Mesenchymal stem cell (in vitro differentiated cells and primary cell): ENCODE data around the gene CMSS1.

Experiments
- DNase-seq: peaks from one replicate; pipeline ENCODE4 v3.0.0-alpha.2; 2013
- H2AFZ ChIP-seq: one replicate; pipeline ENCODE4 v1.6.1; 2013; ENCODE audit warnings: low read depth, mild to moderate bottlenecking, control low read depth, inconsistent platforms, low read length, moderate library complexity
- H2AK5ac ChIP-seq: 2 replicates; pipeline ENCODE4 v1.6.1; 2013; ENCODE audit warnings: low read length, moderate library complexity, mild to moderate bottlenecking, inconsistent platforms; ENCODE audit not compliant: severe bottlenecking
- H2BK120ac ChIP-seq: one replicate; pipeline ENCODE4 v1.6.1; 2013; ENCODE audit warnings: low read depth, mild to moderate bottlenecking, inconsistent platforms, low read length, moderate library complexity
- H2BK12ac ChIP-seq, 2 experiments: one replicate each; pipeline ENCODE4 v1.6.1; 2013; ENCODE audit warnings: inconsistent platforms in 2 of 2, low read length in 2 of 2, mild to moderate bottlenecking in 2 of 2, moderate library complexity in 2 of 2, control low read depth in 1 of 2
- H2BK15ac ChIP-seq: one replicate; pipeline ENCODE4 v1.6.1; 2013; ENCODE audit warnings: mild to moderate bottlenecking, low read depth, inconsistent platforms; ENCODE audit not compliant: poor library complexity, severe bottlenecking
- H2BK5ac ChIP-seq: 2 replicates; pipeline ENCODE4 v1.6.1; 2013; ENCODE audit warnings: low read depth, mild to moderate bottlenecking, low read length, control low read depth, inconsistent platforms; ENCODE audit not compliant: poor library complexity, severe bottlenecking
- H3K14ac ChIP-seq, 2 experiments: one replicate each; pipeline ENCODE4 v1.6.1; 2013; ENCODE audit warnings: inconsistent platforms in 2 of 2, low read length in 2 of 2, control low read depth in 1 of 2, mild to moderate bottlenecking in 1 of 2, moderate library complexity in 1 of 2
- H3K18ac ChIP-seq, 2 experiments: one replicate each; pipeline ENCODE4 v1.6.1; 2013; ENCODE audit warnings: inconsistent platforms in 2 of 2, low read length in 2 of 2, control low read depth in 1 of 2, low read depth in 1 of 2, mild to moderate bottlenecking in 1 of 2
- H3K23ac ChIP-seq, 2 experiments: one replicate each; pipeline ENCODE4 v1.6.1; 2013; ENCODE audit warnings: inconsistent platforms in 2 of 2, low read length in 2 of 2, mild to moderate bottlenecking in 2 of 2, moderate library complexity in 2 of 2, control low read depth in 1 of 2
- H3K27ac ChIP-seq: 2 replicates; pipeline ENCODE4 v1.5.1; 2013; ENCODE audit warnings: mild to moderate bottlenecking, moderate library complexity, low read length, control low read depth, inconsistent platforms; ENCODE audit not compliant: poor library complexity, severe bottlenecking
- H3K27me3 ChIP-seq, 2 experiments: 2 replicates each; pipeline versions ENCODE4 v1.6.1 to v1.7.0; 2013; ENCODE audit warnings: low read length in 2 of 2, mild to moderate bottlenecking in 2 of 2, moderate library complexity in 2 of 2, control low read depth in 1 of 2, inconsistent platforms in 1 of 2; ENCODE audit not compliant: control insufficient read depth in 1 of 2, insufficient read depth in 1 of 2
- H3K36me3 ChIP-seq, 2 experiments: 2 replicates each; pipeline versions ENCODE4 v1.6.1 to v1.7.0; 2013; ENCODE audit warnings: low read length in 2 of 2, control low read depth in 1 of 2, inconsistent platforms in 1 of 2, low read depth in 1 of 2, mild to moderate bottlenecking in 1 of 2; ENCODE audit not compliant: insufficient read depth in 2 of 2, control insufficient read depth in 1 of 2
- H3K4ac ChIP-seq, 2 experiments: one replicate each; pipeline ENCODE4 v1.6.1; 2013; ENCODE audit warnings: inconsistent platforms in 2 of 2, low read length in 2 of 2, mild to moderate bottlenecking in 2 of 2, moderate library complexity in 2 of 2, control low read depth in 1 of 2, low read depth in 1 of 2
- H3K4me1 ChIP-seq: 2 replicates; pipeline ENCODE4 v1.6.1; 2013; ENCODE audit warnings: low read depth, low read length, control low read depth; ENCODE audit not compliant: control insufficient read depth, insufficient read depth
- H3K4me2 ChIP-seq: 2 replicates; pipeline ENCODE4 v1.6.1; 2013; ENCODE audit warnings: low read length, mild to moderate bottlenecking, inconsistent platforms; ENCODE audit not compliant: poor library complexity, severe bottlenecking
- H3K4me3 ChIP-seq, 2 experiments: 2 replicates each; pipeline versions ENCODE4 v1.5.1 to v1.7.0; 2013; ENCODE audit warnings: low read length in 2 of 2, mild to moderate bottlenecking in 2 of 2, control low read depth in 1 of 2, low read depth in 1 of 2; ENCODE audit not compliant: insufficient read depth in 1 of 2
- H3K79me1 ChIP-seq: replicated peaks from 2 replicates; pipeline ENCODE4 v1.6.1; 2013; ENCODE audit warnings: mild to moderate bottlenecking, control low read depth, low read length, inconsistent platforms; ENCODE audit not compliant: poor library complexity, severe bottlenecking
- H3K9ac ChIP-seq: 2 replicates; pipeline ENCODE4 v1.7.0; 2013; ENCODE audit warnings: mild to moderate bottlenecking, low read length, moderate library complexity
- H3K9me3 ChIP-seq: 2 replicates; pipeline ENCODE4 v1.7.0; 2013; ENCODE audit warnings: mild to moderate bottlenecking, low read length; ENCODE audit not compliant: control insufficient read depth
- H4K8ac ChIP-seq: one replicate; pipeline ENCODE4 v1.6.1; 2013; ENCODE audit warnings: inconsistent platforms, mild to moderate bottlenecking, low read length, moderate library complexity
- H4K91ac ChIP-seq: one replicate; pipeline ENCODE4 v1.6.1; 2013; ENCODE audit warnings: mild to moderate bottlenecking, low read length, inconsistent platforms
- WGBS: methylation state at CpG from one replicate; pipeline ENCODE4 v1.1.7; 2013; ENCODE audit warnings: mixed read lengths; 5-methylcytosine and 5-hydroxymethylcytosine counted together

Gene CMSS1

GRCh38 chr3:100081986-100082692 is 264.5 kb downstream of the CMSS1 start:
- Histone ChIP-seq H2BK12ac (peak overlapping the region in 1 of 2 experiments; percentile 54), H3K36me3 (no peaks in the 10 kb centered on the region), H3K9me3 (no peaks in the 10 kb centered on the region), H2BK120ac (no peak overlapping the region), H3K4me3 (no peak overlapping the region), H2AFZ (no peak overlapping the region), H3K79me1 (peaks cover 1% of the 10 kb centered on the region), H3K27me3 (no peaks in the 10 kb centered on the region), H3K27ac (no peak overlapping the region), H2BK15ac (no peak overlapping the region), H3K14ac (no peak overlapping the region), H2BK5ac (no peak overlapping the region), H3K9ac (no peak overlapping the region), H3K18ac (peak overlapping the region in 1 of 2 experiments; percentile 76), H3K4me2 (no peak overlapping the region), H3K4me1 (peaks cover 1% of the 10 kb centered on the region), H3K23ac (no peak overlapping the region), H4K91ac (no peak overlapping the region), H2AK5ac (no peak overlapping the region), H4K8ac (no peak overlapping the region), H3K4ac (no peak overlapping the region)
- WGBS: 81% methylated on average over 1 of the region's 2 CpGs
- no peak for DNase-seq

GRCh38 chr3:100082714-100083113 is 265.1 kb downstream of the CMSS1 start:
- Histone ChIP-seq H2AFZ (no peak overlapping the region), H3K4me2 (no peak overlapping the region)

GRCh38 chr3:100083209-100083608 is 265.5 kb downstream of the CMSS1 start:
- Histone ChIP-seq H3K4me1 (no peaks in the 10 kb centered on the region), H4K91ac (no peak overlapping the region), H2BK5ac (no peak overlapping the region), H3K4me2 (no peak overlapping the region), H2AK5ac (no peak overlapping the region), H4K8ac (no peak overlapping the region), H2BK15ac (no peak overlapping the region), H3K9me3 (no peaks in the 10 kb centered on the region), H3K4ac (peak overlapping the region in 1 of 2 experiments; percentile 69), H3K14ac (no peak overlapping the region), H3K9ac (no peak overlapping the region), H2BK12ac (peak overlapping the region in 1 of 2 experiments; percentile 39), H3K79me1 (peaks cover 1% of the 10 kb centered on the region), H3K27ac (no peak overlapping the region), H2BK120ac (peak overlapping the region; percentile 89), H3K27me3 (no peaks in the 10 kb centered on the region), H3K4me3 (no peak overlapping the region), H3K23ac (no peak overlapping the region), H2AFZ (no peak overlapping the region), H3K18ac (no peak overlapping the region), H3K36me3 (no peaks in the 10 kb centered on the region)
- WGBS: over 99% methylated on average over 5 of the region's 6 CpGs
- no peak for DNase-seq

More at GRCh38 chr3:100082714-100083113, 265.1 kb downstream of the CMSS1 start:
- H2BK15ac ChIP-seq: no peak overlapping the region
- H2AK5ac ChIP-seq: no peak overlapping the region
- H2BK120ac ChIP-seq: no peak overlapping the region
- H3K4me3 ChIP-seq: no peak overlapping the region
- H4K91ac ChIP-seq: no peak overlapping the region
- no peak overlapping the region for H3K27ac ChIP-seq
- no peak overlapping the region for H3K9ac ChIP-seq
- H3K36me3 ChIP-seq: no peaks in the 10 kb centered on the region
- no peak overlapping the region for H3K4ac ChIP-seq
- no peaks in the 10 kb centered on the region for H3K27me3 ChIP-seq
- H4K8ac ChIP-seq: no peak overlapping the region
- no CpG with 5 or more reads among the region's 1 CpG for WGBS
- H2BK5ac ChIP-seq: no peak overlapping the region
- no peak overlapping the region for H3K18ac ChIP-seq
- H3K9me3 ChIP-seq: no peaks in the 10 kb centered on the region
- no peak overlapping the region for H2BK12ac ChIP-seq
- peaks cover 1% of the 10 kb centered on the region for H3K79me1 ChIP-seq
- no peak overlapping the region for H3K23ac ChIP-seq
- no peak overlapping the region for H3K14ac ChIP-seq
- DNase-seq: no peak
- H3K4me1 ChIP-seq: no peaks in the 10 kb centered on the region

GRCh38 chr3:100084100-100084806 is 266.6 kb downstream of the CMSS1 start:
- Histone ChIP-seq H2BK5ac (no peak overlapping the region), H3K27me3 (no peaks in the 10 kb centered on the region), H3K4ac (no peak overlapping the region), H2BK12ac (no peak overlapping the region), H3K14ac (no peak overlapping the region), H3K4me2 (no peak overlapping the region), H3K36me3 (no peaks in the 10 kb centered on the region), H2AFZ (no peak overlapping the region), H3K4me1 (no peaks in the 10 kb centered on the region), H4K8ac (no peak overlapping the region), H2BK120ac (no peak overlapping the region), H3K23ac (no peak overlapping the region), H2BK15ac (no peak overlapping the region), H3K18ac (no peak overlapping the region), H4K91ac (no peak overlapping the region), H3K27ac (no peak overlapping the region), H3K9ac (no peak overlapping the region), H3K9me3 (no peaks in the 10 kb centered on the region), H3K79me1 (peaks cover 1% of the 10 kb centered on the region), H2AK5ac (no peak overlapping the region), H3K4me3 (no peak overlapping the region)
- DNase-seq: no peak
- WGBS: 98% methylated on average over 3 of the region's 7 CpGs
